ENCODE measurements around the gene UPK2.

- TF ChIP-seq CTCF (conservative IDR thresholded peaks at IDR 0.05; ENCODE audit: low read length) (no peak), EZH2phosphoT487 (IDR thresholded peaks at IDR 0.05; ENCODE audit: borderline replicate concordance) (no peak)
Observed at GRCh38 chr11:118927554-118928100, 28.5 kb upstream of the UPK2 start.

Data from Loucy (cell line).